OCI-LY7 (cell line): ENCODE data around the gene FAM117A.

Experiments
- CTCF ChIP-seq: fragments of 200-600 bp; sonication (generic); conservative IDR thresholded peaks from 2 replicates; pipeline ENCODE4 v1.5.1; 2014; ENCODE audit warnings: mild to moderate bottlenecking, antibody characterized with exemption, low read length, moderate library complexity, mixed read lengths
- EZH2phosphoT487 ChIP-seq: fragments of 200-600 bp; sonication (generic); IDR thresholded peaks from 2 replicates; pipeline ENCODE4 v1.6.1; 2018; ENCODE audit warnings: low read depth, borderline replicate concordance, mild to moderate bottlenecking, mixed run types, antibody characterized with exemption, low read length, moderate library complexity, mixed read lengths

DNA sequence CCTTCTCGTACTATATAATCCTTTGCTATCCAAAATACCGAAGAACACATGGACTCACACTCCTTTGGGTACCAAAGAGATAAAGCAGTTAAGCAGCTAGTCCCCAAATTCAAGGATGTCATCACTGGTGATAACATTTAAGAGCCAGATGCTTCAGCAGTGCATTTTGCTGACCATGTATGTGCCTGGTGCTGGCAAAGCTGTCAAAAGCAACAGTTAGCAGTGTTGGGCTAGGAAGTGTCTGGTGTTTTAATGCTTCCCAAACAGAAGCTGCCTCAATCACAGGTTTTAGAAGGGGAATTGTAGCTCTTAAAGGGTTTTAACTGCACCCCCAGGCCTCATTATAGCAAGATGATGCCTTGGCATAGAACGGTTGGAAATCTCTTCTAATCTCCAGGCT is 4.7 kb downstream of the FAM117A start:
- TF ChIP-seq CTCF, result no peak
- no peak for TF ChIP-seq EZH2phosphoT487
